GM15510 (cell line): ENCODE measurements around the gene B3GAT3.

Experiments used
- POLR2A ChIP-seq: IDR thresholded peaks from 3 replicates; pipeline ENCODE4 v1.6.1; 2011; ENCODE audit warnings: borderline replicate concordance; ENCODE audit not compliant: insufficient read length; ENCODE audit errors: extremely low read depth

B3GAT3 gene

DNA sequence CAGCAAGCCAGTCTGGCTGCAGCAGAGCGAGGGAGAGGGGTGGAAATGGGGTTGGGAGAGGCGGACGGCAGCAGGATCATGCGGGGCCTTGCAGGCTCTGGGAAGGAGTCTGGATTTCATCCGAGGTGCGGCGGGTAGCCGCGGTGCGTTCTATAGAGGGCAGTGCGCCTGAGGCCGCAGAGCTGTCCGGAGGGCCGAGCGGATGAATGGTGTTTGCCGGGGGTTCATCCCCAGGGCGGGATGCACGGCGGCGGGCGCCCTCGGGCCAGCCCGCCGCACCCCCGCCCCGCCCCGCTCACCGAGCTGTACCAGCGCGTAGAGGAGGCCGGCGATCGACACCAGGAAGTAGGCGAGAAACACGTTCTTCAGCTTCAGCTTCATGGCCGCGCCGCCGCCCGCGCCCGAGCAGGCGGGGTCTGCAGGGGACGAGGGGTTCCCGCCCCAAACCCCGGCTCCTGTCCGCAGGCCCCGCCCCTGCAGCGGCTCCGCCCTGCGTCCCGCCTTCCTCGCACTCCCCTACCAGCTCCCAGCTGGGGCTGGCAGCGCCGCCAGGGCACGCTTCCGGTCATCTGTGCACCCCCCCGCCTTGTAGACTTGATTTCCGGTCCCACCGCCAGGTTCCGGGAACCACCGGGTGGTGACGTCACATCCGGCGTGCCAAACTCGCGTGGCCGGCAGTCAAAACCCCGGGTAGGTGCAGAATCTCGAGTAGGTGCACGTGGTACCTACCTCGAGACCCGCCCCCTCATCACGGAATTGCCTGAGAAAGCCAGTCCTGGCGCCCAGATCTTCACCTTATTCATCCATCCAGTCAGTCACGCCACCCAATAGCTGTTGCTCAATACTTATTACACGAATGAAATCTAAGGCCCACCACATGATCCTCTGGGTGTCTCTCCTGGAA lies at the start of gene B3GAT3:
Gene B3GAT3, minus strand, starts transcription at position 420 of the 904 bp plus-strand sequence. Its CDS starts 39 bp downstream, at position 381.
- peak; percentile 94 for TF ChIP-seq POLR2A

DNA sequence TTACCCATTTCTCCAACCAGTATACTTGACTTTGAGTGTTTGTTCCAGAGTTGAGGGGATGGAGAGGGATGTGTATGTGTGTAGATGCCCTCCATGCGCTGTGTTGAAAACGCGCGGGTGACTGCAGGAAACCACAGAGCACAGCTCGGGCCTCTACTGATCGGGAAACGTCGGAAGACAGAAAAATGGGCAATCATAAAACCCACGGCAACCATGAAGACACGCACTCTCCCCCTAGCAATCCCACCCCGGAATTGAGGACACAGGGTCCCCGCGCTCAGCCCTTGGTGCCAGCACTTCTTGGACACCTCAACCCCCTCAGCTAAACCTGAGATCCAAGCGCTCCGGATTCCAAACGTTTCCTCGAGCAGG lies 49.4 kb upstream of the B3GAT3 start:
- TF ChIP-seq POLR2A: no peak

DNA sequence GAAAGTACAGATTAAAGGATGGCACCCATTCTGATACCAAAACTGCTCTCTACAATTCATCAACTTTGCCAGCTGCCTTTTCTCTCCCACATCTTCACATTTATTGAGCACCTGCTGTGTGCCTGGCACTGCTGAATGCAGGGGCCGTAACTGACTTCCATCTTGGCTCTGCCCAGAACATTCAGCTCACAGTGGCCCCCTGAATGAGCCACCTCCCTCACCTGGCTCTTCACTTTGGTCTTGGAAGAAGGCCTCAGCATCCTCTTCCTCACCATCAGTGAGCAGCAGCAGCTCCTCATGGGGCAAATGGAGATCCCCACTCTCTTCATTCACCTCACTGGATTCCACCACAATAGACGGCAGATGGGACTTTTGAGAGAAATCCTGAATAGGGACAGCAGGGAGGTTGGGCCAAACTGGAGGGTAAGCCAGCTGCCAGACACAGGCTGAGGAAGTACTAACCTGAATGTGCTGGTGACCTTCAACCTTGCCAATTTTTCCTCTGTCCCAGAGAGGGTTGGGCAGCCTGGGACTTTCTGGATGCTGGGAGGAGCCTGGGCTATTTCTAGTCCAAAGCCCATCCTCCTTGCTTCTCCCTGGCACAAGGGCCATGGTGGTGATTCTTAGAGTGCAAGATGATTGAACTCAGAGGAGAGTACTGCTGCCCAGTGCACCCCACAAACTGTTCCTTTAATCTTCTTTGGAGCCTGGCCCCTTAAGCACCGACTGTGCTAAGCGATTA lies 47.8 kb upstream of the B3GAT3 start:
- TF ChIP-seq POLR2A: peak; percentile 5

DNA sequence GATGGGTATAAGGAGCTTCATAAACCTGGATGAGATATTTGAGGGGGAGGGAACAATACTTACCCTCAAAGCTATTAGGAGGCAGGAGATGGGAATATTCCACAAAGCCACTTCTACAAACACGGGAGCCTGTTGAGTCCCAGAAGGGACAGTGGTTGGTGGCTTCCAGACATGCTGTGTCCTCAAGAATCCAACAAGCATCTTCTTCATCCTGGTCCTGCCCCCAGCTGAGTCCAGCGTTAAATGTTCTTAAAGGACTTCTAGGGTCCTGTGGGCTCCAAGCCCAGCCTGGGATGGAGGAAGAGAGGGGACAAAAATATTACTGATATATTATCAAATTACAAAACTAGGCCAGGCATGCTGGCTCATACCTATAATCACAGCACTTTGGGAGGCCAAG lies 45.7 kb upstream of the B3GAT3 start:
- no peak for TF ChIP-seq POLR2A

DNA sequence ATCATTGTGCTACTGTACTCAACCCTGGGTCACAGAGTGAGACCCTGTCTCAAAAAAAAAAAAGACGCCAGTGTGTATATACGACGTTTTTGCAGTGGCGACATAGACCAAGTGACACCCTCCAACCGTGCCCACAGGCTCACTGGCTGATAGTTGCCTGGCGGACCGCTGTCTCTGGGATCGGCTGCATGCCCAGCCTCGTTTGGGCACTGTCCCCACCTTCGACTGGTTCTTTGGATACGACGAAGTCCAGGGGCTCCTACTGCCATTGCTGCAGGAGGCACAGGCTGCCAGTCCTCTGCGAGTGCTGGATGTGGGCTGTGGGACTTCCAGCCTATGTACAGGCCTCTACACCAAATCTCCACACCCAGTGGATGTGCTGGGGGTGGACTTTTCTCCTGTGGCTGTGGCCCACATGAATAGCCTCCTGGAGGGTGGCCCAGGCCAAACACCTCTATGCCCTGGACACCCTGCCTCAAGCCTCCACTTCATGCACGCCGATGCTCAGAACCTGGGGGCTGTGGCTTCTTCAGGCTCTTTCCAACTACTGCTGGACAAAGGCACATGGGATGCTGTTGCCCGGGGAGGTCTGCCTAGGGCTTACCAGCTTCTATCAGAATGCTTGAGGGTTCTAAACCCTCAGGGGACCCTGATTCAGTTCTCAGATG lies 44.6 kb upstream of the B3GAT3 start:
- peak; percentile 38 for TF ChIP-seq POLR2A

DNA sequence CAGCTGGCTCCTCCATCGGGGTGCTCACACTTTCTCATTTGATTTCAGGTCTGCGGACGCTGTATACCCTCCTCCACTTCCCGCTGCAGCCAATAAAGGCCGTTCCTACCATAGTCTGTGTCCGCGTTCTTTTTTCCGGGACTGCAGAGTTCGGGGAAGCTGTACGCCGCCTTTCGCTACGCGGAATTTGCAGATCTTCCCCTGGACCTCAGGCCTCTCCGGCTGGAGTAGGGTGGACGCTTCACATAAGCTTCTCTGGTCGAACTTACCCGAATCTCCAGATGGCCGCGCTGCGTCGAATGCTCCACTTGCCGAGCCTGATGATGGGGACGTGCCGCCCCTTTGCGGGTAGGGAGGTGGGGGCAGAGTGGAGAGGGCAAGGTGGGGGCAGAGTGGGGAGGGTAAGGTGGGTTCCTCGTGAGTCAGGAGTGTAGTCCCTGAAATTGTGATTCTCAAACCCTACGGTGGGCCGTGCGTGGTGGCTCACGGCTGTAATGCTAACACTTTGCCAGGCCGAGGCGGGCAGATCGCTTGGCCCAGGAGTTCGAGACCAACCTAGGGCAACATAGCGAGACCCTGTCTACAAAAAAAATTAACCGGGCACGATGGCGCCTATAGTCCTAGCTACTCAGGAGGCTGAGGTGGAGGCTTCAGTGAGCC lies 43.9 kb upstream of the B3GAT3 start:
- peak; percentile 9 for TF ChIP-seq POLR2A

DNA sequence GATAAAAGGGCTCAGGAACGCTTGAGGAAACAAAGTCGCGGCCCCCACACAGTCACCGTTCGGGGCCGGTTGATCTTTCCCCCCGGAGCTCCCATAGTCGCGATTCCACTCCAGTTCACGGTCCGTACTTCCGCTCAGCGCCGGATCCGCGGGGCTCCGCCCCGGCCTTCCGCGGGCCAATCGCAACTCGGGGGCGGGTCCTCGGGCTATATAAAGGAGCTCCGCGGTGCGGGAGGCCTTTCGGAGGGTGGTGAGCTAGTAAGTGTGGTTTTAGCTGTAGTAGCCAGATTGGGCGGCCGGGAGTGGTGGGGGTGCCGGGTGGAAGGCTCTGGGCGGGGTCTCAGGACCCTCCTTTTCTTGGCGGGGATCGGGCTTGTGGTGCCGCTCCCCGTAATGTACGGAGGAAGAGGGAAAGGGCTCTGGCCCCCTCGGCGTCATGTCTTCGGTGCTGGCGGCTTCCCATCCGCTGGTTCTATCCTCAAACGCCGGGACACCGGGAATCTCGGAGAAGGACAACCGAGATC lies 43.4 kb upstream of the B3GAT3 start, which contains the start of the genes C11orf98 and CSKMT:
Gene C11orf98, minus strand, starts transcription at position 136 of the 524 bp plus-strand sequence. Its CDS starts 41 bp downstream, at position 95.
Gene CSKMT, plus strand, starts transcription at position 238 of the 524 bp plus-strand sequence. CDS start 568 bp downstream, outside the sequence.
- TF ChIP-seq POLR2A: peak; percentile 100

DNA sequence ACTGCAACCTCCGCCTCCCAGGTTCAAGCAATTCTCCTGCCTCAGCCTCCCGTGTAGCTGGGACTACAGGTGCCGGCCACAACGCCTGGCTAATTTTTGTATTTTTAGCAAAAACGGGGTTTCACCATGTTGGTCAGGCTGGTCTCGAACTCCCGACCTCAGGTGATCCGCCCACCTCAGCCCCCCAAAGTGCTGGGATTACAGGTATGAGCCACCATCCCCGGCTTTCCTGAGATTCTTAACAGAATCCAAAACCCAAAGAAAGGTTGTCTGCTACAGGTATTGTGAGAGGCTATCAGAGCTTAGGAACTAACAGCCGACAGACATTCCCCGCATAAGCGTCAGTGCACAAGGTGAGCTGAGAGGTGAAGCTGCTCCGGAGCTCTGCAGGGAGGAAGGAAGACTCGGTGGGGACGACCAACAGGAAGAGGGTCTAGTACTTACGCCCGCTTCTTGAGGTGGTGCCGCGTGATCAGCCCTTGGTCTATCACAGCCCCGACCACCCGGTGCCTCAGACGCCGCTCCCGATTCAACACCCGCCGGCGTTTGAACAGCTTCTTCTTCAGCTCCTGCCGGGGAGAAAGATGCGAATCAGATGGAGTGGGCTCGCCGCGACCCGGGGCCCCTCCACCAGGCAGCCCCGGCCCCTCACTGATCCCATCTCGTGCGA lies 42.8 kb upstream of the B3GAT3 start:
- no peak for TF ChIP-seq POLR2A

DNA sequence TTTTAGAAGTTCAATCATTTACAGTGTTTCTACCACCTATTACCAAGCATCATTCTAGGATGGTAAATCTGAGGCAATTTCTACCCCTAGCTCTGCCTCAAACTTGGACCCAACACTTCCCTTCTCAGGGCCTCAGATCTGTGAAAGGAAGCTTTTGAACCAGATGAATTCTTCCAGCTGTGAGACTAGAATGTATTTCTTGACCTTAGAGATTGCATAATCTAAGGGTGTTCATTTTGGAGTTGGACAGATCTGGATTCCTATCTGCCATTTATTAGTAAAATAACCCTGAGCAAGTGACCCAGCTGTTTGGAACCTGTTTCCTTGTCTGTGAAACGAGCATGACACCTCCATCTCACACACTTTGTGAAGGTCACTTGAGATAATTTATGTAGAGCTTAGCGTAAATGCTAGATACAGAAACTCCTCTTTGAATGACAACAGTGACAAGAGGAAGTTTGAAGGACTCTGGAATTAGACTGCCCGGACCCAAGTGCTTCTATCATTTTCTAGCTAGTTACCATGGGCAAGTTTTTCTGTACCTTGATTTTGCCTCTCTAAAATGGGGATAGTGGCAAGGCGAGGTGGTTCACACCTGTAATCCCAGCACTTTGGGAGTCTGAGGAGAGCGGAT lies 35.1 kb upstream of the B3GAT3 start:
- TF ChIP-seq POLR2A: no peak

DNA sequence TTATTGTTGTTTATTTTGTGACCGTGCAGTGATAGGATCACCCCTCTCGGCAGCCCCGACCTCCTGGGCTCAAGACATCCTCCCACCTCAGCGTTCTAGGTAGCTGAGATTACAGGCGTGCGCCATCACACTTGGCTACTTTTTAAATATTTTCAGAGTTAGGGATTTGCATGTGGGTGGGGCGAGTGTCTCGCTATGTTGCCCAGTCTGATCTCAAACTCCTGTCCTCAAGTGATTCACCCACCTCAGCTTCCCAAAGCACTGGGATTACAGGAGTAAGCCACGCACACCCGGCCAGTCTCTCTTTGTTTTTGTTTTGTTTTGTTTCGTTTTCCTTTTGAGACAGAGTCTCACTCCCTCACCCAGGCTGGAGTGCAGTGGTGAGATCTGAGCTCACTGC lies 32.5 kb upstream of the B3GAT3 start:
- no peak for TF ChIP-seq POLR2A

DNA sequence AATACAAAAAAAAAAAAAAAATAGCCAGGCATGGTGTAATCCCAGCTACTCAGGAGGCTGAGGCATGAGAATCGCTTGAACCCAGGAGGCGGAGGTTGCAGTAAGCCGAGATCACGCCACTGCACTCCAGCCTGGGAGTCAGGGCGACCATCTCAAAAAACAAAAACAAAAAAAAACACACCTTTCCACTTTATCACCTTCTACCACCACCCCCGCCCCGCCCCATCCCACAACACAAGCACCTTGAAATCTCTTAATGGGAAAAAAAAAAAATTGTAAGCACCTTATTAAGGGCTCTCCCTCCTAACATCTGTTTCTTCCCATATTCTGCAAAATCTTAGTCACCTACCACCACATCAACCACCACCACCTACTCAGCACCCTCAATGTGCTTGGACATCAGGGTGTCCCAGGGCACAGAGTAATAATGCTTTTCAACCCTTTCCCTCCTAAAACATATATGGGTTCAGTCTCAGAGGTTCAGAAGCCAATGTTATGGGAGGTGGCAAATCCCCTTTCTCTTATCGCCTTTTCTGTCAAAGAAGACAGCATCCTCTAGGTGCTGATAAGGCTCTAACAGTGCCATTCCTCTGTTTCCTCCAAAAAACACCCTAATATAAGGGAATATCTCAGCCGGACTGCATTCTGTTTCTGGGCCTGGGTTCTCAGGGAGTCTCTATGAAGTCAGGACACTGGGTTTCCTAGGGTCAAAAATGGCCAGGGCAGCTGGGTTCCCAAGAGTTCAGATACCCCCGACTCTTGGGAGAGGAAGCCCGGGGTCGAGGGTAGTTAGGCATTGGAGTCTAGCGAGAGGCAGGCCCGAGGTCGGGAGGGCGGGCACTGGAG lies 30.6 kb upstream of the B3GAT3 start:
- no peak for TF ChIP-seq POLR2A

DNA sequence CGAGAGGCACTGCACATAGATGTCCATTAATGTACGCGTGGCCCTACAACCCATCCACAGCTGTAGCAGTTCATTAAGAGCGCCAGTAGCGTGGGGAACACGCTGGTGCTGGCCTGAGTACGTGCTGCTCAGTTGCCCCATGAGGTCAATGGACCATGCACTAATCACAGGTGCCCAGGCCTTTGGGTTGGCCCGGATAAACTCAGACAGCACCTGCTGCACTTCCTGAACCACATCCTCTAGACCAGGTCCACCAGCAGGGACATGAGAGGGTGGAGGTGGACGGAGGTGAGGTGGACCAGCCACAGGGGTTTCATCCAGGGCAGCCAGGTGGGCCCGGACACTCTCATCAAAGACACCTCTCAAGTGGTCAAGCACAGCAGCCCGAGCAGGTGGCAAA lies 27.7 kb upstream of the B3GAT3 start:
- TF ChIP-seq POLR2A: no peak
